ENCODE results near the gene CBFA2T2. TPM values are rescaled to one million over a fixed set of nuclear protein-coding genes. Genes with fewer than 3 reads are reported as not detected.
"Not testable (repeated sequence)": the region's sequence is repeated elsewhere in the genome, so short reads cannot be mapped to it uniquely, and the experiment has no call there.

CBFA2T2 gene
- total RNA-seq, 2 donors from 2014 or later: 9.8 to 10.4 TPM

DNA sequence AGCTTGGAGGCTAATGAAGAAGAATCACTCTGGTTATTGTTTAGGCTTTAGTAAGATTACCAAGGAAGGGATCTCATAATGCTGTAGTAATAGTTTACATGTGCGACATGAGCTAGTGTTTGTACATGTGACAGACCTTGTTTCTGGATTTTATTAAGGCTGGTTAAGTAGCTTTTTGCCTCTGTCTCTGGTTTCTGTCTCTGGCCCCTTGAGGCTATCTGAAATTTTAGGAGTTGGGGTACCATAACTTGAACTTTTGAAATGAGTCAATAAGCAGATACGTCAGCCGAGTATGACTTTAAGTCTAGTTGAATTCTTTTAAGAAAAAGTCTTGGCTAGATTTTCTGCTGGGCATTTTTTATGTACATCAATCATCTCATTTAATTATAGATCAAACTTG, 9.5 kb downstream of the CBFA2T2 start:
- Histone ChIP-seq H3K4me1 (peaks cover 0 to 14% of the 10 kb centered on the region in 2 donors), H3K4me3 (no peak overlapping the region), H3K36me3 (no peaks in the 10 kb centered on the region), H3K9me3 (no peaks in the 10 kb centered on the region), H3K27me3 (no peaks in the 10 kb centered on the region), H3K27ac (no peak overlapping the region)
- TF ChIP-seq, protein P1, sequence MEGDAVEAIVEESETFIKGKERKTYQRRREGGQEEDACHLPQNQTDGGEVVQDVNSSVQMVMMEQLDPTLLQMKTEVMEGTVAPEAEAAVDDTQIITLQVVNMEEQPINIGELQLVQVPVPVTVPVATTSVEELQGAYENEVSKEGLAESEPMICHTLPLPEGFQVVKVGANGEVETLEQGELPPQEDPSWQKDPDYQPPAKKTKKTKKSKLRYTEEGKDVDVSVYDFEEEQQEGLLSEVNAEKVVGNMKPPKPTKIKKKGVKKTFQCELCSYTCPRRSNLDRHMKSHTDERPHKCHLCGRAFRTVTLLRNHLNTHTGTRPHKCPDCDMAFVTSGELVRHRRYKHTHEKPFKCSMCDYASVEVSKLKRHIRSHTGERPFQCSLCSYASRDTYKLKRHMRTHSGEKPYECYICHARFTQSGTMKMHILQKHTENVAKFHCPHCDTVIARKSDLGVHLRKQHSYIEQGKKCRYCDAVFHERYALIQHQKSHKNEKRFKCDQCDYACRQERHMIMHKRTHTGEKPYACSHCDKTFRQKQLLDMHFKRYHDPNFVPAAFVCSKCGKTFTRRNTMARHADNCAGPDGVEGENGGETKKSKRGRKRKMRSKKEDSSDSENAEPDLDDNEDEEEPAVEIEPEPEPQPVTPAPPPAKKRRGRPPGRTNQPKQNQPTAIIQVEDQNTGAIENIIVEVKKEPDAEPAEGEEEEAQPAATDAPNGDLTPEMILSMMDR (IDR thresholded peaks at IDR 0.05): no peak
- no peak for DNase-seq (ENCODE audit: low spot score)

- H3K4me1 ChIP-seq: peaks cover 0 to 14% of the 10 kb centered on the region in 2 donors
- H3K36me3 ChIP-seq: no peaks in the 10 kb centered on the region
- H3K9me3 ChIP-seq: no peaks in the 10 kb centered on the region
- no peak for DNase-seq (ENCODE audit: low spot score)
- H3K4me3 ChIP-seq: no peak overlapping the region
- H3K27ac ChIP-seq: no peak overlapping the region
- H3K27me3 ChIP-seq: no peaks in the 10 kb centered on the region
- TF ChIP-seq, protein P1 (IDR thresholded peaks at IDR 0.05): no peak
Measured at GRCh38 chr20:33501000-33501399, 11.1 kb downstream of the CBFA2T2 start.

GRCh38 chr20:33503564-33503963, 13.7 kb downstream of the CBFA2T2 start:
- no peak for DNase-seq (ENCODE audit: low spot score)
- Histone ChIP-seq H3K4me3 (no peak overlapping the region), H3K4me1 (peaks cover 0 to 21% of the 10 kb centered on the region in 2 donors), H3K27me3 (no peaks in the 10 kb centered on the region), H3K36me3 (no peaks in the 10 kb centered on the region), H3K27ac (no peak overlapping the region), H3K9me3 (no peaks in the 10 kb centered on the region)
- TF ChIP-seq, protein P1 (IDR thresholded peaks at IDR 0.05): no peak

DNA sequence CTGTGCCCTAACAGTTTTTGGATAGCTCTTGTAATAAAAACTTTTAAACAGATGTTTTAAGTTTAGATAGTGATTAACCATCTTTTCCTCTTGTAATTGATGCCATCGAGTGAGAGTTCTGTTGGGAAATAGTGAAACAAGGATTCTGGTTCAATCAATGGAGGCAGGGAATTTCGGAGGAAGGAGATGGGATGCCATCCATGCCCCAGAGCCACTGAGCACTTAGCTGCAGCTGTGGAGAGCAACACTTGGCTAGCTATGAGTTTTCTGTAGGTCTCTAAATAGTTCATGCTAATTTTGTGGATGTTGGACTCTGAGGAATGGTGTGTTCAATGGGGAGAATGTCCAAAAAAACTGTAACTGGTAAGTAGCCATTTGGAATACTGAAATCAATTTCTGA, 16.7 kb downstream of the CBFA2T2 start:
- DNase-seq (ENCODE audit: low spot score): no peak
- Histone ChIP-seq H3K9me3 (no peaks in the 10 kb centered on the region), H3K4me3 (no peak overlapping the region), H3K36me3 (no peaks in the 10 kb centered on the region), H3K27ac (no peak overlapping the region), H3K4me1 (peaks cover 0 to 7% of the 10 kb centered on the region in 2 donors), H3K27me3 (no peaks in the 10 kb centered on the region)
- TF ChIP-seq, protein P1 (IDR thresholded peaks at IDR 0.05): no peak

GRCh38 chr20:33507461-33507860, 17.6 kb downstream of the CBFA2T2 start:
- H3K9me3 ChIP-seq: no peaks in the 10 kb centered on the region
- DNase-seq (ENCODE audit: low spot score): no peak
- H3K36me3 ChIP-seq: no peaks in the 10 kb centered on the region
- H3K4me1 ChIP-seq: peaks cover 0 to 7% of the 10 kb centered on the region in 2 donors
- no peak overlapping the region for H3K4me3 ChIP-seq
- no peak overlapping the region for H3K27ac ChIP-seq
- TF ChIP-seq, protein P1 (IDR thresholded peaks at IDR 0.05): no peak
- H3K27me3 ChIP-seq: no peaks in the 10 kb centered on the region

DNA sequence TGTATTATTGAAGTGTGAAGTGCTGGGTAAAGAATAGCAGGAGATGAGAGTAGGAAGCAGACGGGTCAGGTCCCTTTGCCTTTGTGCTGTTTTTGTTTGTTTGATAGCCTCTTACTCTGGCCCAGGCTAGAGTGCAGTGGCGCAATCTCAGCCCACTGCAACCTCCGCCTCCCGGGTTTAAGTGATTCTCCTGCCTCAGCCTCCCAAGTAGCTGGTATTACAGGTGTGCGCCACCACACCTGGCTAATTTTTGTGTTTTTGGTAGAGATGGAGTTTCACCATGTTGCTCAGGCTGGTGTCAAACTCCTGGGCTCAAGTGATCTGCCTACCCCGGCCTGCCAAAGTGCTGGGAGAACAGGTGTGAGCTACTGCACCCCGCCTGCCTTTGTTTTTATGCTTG, 18.1 kb downstream of the CBFA2T2 start:
- not testable (repeated sequence) for H3K27ac ChIP-seq; DNase-seq (ENCODE audit: low spot score); H3K27me3 ChIP-seq; H3K4me1 ChIP-seq; H3K4me3 ChIP-seq; H3K9me3 ChIP-seq; H3K36me3 ChIP-seq

GRCh38 chr20:33509057-33509456, 19.2 kb downstream of the CBFA2T2 start:
- not testable (repeated sequence) for H3K9me3 ChIP-seq; H3K36me3 ChIP-seq; H3K4me3 ChIP-seq; DNase-seq (ENCODE audit: low spot score); H3K4me1 ChIP-seq; H3K27me3 ChIP-seq; H3K27ac ChIP-seq

DNA sequence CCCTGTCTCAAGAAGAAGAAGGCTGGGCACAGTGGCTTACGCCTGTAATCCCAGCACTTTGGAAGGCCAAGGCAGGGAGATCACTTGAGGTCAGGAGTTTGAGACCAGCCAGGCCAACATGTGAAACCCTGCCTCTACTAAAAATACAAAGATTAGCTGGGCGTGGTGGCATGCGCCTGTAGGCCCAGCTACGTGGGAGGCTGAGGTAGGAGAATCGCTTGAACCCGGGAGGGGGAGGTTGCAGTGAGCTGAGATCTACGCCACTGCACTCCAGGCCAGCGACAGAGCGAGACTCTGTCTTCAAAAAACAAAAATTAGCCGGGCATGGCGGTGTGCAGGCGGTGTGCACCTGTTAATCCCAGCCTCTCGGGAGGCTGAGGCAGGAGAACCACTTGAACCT, 22.0 kb downstream of the CBFA2T2 start:
- not testable (repeated sequence) for H3K9me3 ChIP-seq; H3K4me1 ChIP-seq; H3K4me3 ChIP-seq; H3K27ac ChIP-seq; DNase-seq (ENCODE audit: low spot score); H3K36me3 ChIP-seq; H3K27me3 ChIP-seq

Measured in right atrium auricular region (tissue), 2 donors.